HTR-8/SVneo (cell line): ENCODE data around the gene NIP7.
"Not testable (repeated sequence)": the region's sequence is repeated elsewhere in the genome, so short reads cannot be mapped to it uniquely, and the experiment has no call there.

Experiments used
- DNase-seq: peaks from one replicate; pipeline ENCODE4 v3.0.0; 2011; ENCODE audit warnings: low spot score, mixed read lengths; ENCODE audit not compliant: insufficient read length
- FAIRE-seq: peaks from 2 replicates; lab custom pipeline; 2011; peaks lifted over from hg19 to GRCh38; lab: Jason Lieb, UNC

The NIP7 gene

DNA sequence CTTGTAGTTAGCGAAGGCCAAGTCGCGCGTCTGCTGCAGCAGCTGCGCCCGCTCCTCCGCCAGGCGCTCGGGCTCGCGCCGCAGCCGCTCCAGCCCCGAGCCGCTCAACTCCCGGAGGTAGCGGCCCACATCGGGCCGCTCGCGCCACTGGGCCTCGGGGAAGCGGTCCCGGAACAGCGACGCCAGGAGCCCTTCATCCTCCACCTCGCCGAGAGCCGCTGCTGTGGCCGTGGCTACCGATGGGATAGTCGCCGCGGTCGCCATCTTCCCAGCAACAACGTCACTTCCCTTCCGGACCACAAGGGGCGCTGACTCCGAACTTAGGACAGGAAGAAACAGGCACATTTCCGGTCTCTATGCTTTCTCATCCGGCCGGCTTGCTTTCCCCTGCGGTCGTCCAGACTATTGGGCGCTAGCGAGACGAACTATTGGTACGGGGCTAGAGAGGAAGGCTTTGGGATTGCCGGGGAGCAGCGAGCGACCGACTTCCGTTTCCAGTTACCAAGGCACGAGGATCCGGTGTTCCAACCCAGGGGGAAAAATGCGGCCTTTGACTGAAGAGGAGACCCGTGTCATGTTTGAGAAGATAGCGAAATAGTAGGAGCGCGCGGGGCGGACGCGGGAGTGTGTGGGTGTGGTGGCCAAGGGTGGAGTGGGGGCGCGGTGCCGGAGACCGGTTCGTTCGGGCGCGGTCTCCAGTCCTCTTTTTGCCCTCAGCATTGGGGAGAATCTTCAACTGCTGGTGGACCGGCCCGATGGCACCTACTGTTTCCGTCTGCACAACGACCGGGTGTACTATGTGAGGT is at the start of gene NIP7, which contains the start of gene COG8:
Gene NIP7, plus strand, starts transcription at position 484 of the 806 bp plus-strand sequence. Its CDS starts 58 bp downstream, at position 542.
Gene COG8, minus strand, starts transcription at position 276 of the 806 bp plus-strand sequence. Its CDS starts 12 bp downstream, at position 264.
- peak; percentile 92 for FAIRE-seq

DNA sequence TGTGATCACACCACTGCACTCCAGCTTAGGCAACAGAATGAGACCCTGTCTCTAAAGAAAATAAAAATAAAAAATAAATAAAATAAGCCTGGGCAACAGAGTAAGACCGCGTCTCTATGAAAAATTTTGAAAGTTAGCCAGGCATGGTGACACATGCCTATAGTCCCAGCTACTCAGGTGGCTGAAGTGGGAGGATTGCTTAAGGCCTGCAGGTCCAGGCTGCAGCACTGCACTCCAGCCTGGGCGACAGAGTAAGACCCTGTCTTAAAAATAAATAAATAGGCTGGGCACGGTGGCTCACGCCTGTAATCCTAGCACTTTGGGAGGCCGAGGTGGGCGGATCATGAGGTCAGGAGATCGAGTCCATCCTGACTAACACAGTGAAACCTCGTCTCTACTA is 47.9 kb upstream of the NIP7 start:
- FAIRE-seq, DNase-seq: not testable (repeated sequence)

More for the DNA sequence above, at the start of gene NIP7, which contains the start of gene COG8:
- peak; percentile 97 for DNase-seq

DNA sequence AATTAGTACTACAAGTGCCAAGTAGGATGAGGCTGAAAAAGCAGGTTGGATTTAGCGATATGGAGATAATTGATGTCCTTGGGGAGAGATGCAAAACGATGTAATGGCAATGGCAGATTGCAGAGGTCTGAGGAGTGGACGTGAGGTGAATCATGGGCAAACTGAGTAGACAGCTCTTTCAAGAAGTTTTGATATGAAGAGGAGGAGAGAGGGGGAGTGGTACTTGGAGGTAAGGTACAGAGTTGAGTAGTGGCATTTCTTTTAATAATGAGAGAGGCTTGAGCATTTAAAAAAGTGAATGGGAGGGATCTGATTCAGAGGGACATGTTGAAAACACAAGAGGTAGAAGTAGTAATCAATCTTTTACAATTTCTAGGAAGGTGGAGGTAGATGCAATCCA is 46.2 kb upstream of the NIP7 start:
- no peak for DNase-seq
- FAIRE-seq = no peak

GRCh38 chr16:69294051-69294450 is 45.5 kb upstream of the NIP7 start:
- FAIRE-seq (no peak), DNase-seq (no peak)

GRCh38 chr16:69296771-69297170 is 42.8 kb upstream of the NIP7 start:
- not testable (repeated sequence) for DNase-seq, FAIRE-seq

DNA sequence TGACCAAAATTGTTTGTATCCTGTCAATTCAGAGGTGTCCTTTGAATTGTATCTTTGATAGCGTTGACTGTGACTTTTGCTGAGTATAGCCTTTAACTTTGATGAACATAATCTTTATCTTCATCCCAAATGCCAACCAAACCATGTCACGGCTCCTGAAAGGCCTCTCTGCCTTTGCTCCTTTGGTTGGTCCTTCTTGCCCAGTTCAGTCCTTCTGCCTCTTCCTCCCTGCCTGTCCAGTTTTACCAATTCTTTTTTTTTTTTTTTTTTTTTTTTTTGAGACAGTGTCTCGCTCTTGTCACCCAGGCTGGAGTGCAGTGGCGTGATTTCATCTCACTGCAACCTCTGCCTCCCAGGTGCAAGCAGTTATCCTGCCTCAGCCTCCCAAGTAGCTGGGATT is 41.3 kb upstream of the NIP7 start:
- FAIRE-seq (no peak), DNase-seq (no peak)

- DNase-seq (no peak), FAIRE-seq (no peak)
Observed at GRCh38 chr16:69301187-69301586, 38.4 kb upstream of the NIP7 start.

GRCh38 chr16:69301861-69302260 is 37.7 kb upstream of the NIP7 start:
- FAIRE-seq = peak; percentile 60

DNA sequence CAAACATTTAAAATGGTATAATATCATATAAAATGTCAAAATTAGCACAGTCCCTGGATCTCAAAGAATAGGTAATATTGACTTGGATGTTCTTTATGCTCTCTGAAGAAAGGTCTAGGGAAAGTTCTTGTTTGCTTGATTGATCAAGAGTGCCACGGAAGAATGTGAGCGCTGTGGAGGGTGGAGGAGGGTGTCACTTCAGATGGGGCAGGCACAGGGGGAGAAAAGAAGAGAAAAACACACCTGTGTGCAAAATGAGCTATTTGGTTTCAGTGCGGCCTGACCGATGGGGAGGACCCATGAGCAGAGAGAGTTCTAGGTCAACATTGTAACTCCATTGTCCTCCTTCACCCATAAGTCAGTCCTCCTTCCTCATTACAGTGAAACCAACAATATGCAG is 37.3 kb upstream of the NIP7 start:
- FAIRE-seq = no peak

More at GRCh38 chr16:69301861-69302260, 37.7 kb upstream of the NIP7 start:
- no peak for DNase-seq

GRCh38 chr16:69306031-69306430 is 33.5 kb upstream of the NIP7 start:
- no peak for DNase-seq
- no peak for FAIRE-seq

More for the DNA sequence above, 37.3 kb upstream of the NIP7 start:
- DNase-seq = no peak

DNA sequence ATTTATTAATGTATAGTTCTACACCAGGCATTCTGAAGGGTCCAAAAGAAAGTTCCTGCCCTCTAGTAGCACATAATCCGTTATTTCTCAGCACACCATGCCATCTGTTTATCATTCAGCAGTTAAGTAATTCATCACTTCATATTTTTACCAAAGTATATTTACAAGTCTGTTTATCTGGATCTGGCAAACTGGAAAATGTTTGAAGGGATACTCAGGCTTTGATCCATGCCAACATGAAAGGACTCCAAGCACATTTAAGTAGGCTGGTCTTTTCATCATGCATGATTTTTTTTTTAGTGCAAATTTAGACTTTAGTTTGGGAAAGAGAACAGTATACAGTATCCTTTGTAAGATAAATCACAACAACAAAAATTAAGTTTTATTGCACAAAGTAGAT is 32.5 kb upstream of the NIP7 start:
- no peak for FAIRE-seq

DNA sequence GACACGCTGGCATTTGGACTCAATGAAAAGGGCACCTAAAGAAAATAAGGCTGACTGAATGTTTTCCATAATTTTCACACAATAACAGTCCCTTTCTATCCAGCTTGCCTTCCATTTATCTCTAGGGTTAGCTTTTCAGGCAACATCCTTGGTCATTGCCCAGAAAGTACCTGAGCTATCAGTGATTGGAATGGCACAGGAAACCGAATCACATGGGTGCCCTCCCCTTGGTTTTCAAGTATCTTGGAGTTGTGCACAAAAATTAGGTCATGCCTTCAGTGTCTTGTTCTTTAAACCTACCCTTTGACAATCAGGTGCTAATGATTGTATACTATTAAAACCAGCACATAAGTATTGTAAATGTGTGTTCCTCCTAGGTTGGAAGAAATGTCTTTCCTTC is 31.7 kb upstream of the NIP7 start:
- DNase-seq = no peak
- FAIRE-seq = no peak

More for the DNA sequence above, 32.5 kb upstream of the NIP7 start:
- DNase-seq = no peak

GRCh38 chr16:69309316-69309715 is 30.3 kb upstream of the NIP7 start:
- no peak for DNase-seq
- no peak for FAIRE-seq

- FAIRE-seq (peak; percentile 98), DNase-seq (peak; percentile 97)
Observed at GRCh38 chr16:69310653-69311532, 28.7 kb upstream of the NIP7 start, which contains the start of gene VPS4A. Gene VPS4A (plus strand): TSS chr16:69311350. CDS start chr16:69311512, 162 bp downstream.

DNA sequence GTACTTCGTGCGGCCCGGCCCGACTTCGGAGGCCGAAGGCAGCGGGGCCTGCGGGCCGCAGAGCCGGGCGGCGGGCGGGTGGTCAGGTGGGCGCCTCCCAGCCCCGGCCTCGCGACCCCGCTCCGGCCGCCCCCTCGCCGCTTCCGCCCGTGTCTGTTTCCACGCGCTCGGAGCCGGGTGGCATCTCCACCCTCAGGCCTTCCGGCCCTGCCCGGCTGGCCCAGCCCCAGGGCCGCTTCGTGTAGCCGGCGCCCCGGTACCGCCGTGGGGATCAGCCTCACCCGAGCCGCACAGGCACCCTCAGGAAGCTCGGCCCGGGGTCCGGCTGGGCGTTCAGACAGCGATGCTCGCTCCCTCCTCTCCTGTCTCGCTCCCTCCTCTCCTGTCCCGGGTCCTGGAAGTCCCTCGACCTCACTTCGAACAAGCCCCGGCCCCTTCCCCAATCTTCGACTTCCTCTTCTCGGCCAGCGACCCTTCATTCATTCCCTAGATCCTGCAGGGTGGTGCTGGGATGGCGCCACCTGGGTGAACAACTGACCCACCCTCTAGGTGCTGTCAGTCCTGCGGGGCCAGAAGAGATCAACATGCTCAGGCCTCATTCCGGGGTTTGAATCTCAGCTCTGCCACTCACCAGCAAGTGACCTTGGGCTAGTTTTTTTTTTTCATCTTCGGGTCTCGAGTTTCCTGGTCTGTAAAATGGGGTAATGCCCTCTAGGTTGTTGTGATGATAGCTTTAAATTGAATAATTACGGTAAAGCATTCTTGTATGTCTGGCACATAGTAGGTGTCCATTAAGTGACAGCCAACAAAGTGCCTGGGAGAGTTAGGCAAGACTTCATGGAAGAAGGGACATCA is 27.8 kb upstream of the NIP7 start:
- peak; percentile 54 for FAIRE-seq
- peak; percentile 37 for DNase-seq

DNA sequence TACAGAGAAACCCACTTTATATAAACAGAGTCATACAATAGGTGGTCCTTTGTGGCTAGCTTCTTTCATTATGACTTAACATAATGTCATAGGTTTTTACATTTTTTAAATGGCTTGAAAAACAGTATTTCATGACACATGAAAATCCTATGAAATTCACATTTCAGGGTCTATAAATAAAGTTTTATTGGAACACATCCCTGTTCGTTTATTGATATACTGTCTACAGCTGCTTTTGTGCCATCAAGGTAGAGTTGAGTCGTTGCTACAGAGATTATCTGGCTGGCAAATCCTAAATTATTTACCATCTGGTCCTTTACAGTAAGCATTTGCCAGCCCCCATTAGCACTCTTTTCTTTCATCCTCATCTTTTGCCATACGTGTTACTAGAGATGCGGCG is 26.1 kb upstream of the NIP7 start:
- DNase-seq (no peak), FAIRE-seq (no peak)

DNA sequence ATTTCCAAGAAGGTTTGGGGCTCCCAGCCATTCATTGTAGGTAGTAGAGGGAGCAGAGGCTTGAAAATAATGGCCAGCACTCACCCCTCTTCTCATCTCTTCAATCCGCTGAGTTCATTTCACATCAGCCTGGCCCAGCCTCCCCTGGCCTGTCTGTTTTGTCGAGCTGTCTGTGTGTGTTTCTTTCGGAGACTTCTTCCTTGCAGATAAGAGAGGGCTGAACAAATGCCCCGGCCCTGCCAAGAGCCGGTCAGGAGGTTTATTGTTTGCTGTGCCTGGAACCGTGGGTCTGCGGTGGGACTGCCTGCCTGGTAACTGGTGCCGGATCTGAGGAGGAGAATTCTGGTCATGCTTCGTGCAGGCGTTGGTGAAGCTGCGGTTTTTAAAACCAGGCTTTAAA is 25.0 kb upstream of the NIP7 start:
- FAIRE-seq (no peak), DNase-seq (no peak)

DNA sequence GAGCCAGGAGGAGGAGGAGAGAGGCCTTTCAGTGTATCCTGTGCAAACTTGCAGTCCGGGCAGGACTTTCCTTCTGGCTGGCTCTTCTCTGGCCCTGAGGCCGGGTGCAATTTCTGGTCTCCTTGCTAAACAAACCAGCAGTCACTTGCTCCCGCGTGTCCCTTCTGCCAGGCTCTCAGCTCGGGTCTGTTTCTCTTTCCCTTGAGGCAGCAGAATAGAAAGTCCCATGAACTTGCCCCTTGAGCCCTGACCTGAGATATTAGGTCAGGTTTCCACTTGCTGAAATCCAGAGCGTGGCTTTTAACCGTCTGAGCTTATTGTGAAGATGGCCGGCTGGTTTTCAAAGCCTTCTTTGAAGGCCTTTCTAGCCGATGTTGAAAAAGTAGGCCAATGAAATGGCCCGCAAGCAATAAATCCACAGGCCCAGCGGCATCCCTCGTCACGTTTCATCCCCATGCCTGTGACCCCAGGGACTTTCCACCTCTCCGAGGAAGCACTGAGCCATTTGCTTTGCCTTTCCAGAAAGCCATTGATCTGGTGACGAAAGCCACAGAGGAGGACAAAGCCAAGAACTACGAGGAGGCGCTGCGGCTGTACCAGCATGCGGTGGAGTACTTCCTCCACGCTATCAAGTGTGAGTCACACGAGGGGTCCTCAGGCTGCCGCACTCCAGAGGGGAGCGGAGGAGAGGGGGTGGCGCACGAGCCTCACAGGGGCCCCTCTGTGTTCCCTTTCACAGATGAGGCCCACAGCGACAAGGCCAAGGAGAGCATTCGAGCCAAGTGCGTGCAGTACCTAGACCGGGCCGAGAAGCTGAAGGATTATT is 23.9 kb upstream of the NIP7 start:
- no peak for DNase-seq

DNA sequence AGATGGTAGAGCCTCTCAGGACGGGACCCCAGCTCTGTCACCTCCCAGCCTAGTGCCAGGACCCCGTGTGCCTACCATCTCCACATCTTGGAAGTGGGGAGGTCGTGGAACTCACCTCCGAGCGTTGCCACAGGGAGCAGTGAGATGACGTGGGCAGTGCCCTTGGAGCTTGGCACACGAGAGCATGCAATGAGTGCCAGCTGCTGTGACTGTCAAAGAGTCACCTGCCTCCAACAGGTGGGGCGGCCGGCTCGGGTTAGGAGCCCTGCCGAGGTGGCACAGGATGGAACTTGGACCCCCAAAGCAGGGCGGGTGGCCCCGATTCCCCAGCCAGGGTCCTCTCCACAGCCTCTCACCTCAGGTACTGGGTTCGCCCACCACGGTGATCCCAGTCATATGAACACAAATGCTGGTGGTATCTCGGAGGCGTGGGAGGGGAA is 23.0 kb upstream of the NIP7 start:
- DNase-seq (no peak), FAIRE-seq (no peak)

More for the DNA sequence above, 23.9 kb upstream of the NIP7 start:
- FAIRE-seq = no peak
